ENCODE measurements around the gene RAB6B. TPM values are rescaled to one million over a fixed set of nuclear protein-coding genes. Genes with fewer than 3 reads are reported as not detected.

Gene RAB6B
- total RNA-seq: 0.99 and 1.2 TPM in 2 replicates

DNA sequence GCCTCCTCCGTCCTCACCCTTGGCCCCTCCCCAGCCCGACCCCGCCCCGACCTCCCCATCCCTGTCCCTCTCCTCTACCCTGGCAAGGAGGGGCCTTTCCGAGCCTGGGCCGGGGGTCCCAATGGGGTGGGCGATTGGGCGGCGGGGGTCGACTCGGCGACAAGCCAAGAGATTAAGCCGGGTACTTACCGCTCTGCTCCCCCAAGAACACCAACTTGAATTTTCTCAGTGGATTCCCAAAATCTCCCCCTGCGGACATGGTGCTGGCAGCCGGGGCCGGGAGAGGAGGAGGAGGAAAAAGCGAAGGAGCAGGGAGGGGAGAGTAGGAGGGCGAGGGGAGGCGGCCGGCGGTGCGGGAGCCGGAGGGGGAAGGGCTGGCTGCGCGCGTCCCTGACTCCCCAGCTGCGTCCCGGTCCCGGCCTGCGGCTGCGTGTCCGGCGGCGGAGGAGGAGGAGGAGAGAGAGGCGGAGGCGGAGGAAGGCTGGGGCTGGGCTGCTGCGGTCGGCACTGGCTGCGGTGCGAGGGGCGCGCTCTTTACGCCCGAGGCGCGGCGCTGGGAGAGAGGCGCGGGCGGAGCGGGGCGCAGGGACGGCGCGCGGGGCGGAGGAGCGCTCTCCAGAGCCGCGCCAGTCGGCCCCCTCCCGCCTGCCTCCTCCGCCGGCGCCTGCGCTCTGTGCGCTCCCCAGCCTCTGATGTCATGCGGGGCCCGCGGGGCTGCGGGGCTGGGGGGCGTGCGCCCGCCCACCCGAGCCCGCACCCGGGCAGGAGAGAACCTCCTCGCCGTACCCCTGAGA, at the start of gene RAB6B:
Gene RAB6B, minus strand, starts transcription at position 675 of the 794 bp plus-strand sequence. Its CDS starts 416 bp downstream, at position 259.
- no peak for DNase-seq (ENCODE audit: low read depth, low spot score)

DNA sequence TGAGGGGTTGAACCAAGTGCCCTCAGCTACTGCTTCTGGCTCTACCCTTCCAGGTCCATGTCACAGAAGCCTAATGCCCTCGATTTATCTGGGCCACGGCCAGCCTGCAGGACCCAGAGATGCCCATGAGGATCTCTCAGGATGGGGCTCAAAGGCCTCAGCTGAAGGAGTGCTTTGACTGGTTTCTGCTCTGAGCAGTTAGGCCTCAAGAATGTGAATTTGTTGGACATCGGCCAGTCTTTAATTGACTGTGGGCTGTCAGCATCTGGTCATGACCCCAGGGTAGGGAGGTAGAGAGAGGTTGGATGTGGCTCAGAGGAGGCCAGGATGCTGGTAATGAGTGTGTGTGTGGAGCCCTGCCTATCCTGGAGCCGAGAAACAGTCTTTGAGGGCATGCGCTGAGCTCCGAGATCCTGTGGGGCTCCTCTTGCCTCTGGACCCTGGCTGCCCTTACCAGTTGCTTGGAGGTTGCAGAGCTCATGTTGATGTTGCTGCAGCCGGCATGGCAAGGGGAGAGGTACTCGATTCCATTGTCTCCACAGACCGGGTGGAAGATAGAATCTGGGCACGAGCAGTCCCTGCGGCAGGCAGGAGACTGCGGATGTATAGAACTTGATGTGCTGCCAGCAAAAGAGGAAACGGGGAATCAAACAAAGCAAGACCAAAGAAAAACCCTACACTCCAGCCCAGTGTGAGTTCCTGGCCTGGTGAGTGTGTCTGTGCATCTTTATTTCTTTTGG, 49.1 kb upstream of the RAB6B start:
- peak; percentile 80 for DNase-seq (ENCODE audit: low read depth, low spot score)

DNA sequence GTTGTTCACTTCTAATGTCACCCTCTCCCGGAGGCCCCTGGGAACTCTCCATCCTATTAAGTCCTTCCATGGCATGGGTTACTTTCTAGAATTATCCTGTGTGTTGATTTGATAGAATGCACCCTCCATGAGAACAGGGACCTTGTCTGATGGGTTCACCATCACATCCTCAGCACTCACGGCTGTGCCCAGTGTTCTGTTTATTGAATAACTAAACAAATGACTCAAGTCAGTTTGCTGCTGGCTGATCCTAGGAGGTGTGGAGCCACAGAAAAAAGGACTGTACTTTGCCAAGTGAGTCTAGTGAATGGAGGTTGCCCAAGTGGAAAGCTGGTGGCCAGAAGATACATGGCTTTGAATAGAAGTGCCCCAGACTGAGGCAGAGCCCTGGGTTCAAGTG, 48.5 kb upstream of the RAB6B start:
- DNase-seq (ENCODE audit: low read depth, low spot score): no peak

DNA sequence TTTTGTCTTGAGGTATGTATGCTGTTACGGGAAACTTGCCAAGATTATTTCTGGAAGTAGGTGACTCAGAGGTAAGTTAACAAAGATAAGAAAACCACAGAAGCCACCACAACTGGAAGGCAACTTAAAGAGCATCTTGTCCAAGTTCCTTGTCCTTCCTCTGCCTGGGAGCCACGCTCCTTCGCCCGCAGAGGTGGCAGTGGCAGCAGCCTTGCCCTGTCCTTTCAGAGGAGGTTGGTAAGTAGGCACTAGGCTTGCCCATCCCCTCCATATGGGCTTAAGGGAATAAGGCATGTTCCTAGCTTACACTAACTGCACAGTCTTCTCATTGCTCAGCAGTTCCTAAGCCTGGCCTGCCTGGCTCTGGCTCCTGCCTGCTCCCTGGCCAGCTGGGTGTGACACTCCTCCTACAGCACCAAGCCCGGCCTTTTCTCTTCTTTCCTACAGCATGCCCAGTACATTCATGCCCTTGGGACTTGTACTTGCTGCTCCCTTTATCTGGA, 48.0 kb upstream of the RAB6B start:
- peak; percentile 78 for DNase-seq (ENCODE audit: low read depth, low spot score)

DNA sequence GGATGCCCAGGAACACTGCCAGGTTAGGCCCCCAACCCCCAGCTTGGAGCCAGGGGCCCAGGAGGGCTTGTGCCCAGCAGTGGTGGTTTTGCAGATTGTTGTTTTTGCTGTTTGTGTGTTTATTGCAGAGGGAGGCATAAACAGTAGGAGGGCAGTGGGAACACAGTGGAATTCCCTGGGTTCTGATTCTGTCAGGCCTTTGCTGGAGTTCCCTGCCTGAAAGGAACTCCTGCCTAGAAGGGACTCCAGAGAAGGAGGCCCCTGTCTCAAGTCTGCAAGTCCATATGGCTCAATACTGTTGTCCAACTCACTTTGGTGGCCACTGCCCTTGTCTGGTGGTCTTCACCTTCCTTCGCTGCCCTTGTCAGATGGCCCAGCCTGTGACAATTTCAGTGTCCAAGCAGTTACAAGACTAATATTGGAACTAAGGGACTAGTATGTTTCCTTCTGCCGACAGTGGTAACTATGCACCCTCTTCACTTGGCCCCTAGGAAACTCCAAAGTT, 47.4 kb upstream of the RAB6B start:
- DNase-seq (ENCODE audit: low read depth, low spot score): no peak

DNA sequence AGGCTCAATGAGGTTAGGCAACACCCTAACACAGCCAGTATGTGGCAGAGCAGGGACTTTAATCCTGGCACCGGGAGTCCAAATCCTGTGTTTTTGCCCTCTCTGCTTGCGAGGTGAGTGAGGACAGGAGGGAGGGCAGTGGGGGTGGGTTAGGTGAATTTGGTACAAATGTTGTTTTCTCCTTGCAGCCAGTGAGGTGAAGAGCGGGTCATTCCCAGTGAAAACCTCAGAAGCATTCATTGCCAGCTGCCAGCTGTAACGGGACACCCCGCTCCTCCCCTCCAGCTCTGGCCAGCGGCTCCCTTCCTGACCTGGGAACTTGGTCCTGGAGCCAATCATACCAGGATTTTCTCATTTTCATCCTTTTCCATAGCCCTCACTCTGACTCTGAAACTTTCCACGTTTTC, 45.7 kb upstream of the RAB6B start:
- no peak for DNase-seq (ENCODE audit: low read depth, low spot score)

DNA sequence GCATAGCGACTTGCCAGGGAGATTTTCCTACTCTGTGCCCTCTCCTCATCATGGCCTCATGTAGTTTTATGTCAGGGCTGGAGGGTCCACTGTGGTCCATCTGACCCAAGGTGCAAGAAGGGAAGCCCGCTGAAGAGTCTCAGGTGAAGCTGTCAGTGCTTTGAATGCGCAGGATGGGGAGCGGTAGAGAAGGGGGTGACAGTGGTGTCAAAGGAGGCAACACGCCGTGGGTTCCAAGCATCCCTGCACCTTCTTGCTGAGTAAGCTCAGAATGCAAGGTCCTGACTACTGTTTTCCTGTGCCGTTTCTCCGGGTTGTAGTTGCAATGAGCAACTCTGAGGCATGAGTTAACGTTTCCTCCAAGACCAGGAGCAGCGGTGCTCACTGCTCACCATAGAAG, 44.9 kb upstream of the RAB6B start:
- DNase-seq (ENCODE audit: low read depth, low spot score): no peak

DNA sequence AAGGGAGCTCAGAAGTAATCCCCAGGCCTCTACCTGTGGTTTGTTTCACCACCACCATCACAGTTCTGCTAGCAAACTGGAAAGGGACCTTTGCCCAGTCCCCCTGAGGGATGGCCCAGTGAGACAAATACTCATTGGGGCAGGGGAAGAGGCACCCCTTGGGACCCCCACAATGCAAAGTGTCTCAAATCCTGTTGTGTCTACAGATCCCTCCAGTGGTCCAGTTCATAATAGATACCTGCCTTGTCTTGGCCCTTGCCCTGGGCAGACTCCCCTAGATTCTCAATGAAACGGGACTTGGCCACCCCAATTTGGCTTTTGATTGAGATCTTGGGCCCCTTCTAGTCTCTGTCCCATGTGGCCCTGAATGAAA, 43.8 kb upstream of the RAB6B start:
- DNase-seq (ENCODE audit: low read depth, low spot score): no peak

DNA sequence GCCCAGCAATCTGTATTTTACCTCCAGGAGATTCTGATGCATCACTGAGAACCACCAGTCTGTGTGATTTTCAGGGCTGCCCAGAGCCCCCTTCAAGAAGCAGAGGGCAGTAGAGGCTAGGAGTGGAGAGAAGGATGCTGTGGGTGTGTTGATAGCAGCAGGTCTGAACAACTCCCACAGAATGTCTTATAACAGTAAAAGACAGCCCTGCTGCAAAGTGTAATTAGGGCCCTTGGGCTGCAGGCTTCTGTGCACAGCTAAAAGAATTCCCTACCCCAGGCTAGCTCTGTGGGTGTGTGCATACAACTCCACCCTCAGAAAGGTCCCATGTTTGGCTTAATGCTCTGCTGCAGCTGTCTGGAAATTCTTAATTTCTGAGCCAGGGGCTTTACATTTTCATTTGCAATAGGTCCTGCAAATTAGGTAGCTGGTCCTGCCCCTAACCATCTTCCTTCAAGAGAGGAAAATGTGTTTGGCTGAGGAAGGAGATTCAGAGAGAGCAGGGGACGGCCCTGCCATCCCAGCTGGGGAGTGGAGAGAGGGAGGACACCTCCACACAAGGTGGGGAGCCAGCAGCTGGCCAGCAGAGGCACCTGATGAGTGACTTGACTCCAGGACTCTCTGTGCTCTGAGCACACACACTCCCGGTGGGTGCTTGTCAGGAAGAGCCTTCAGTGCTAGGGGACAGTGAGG, 43.2 kb upstream of the RAB6B start:
- DNase-seq (ENCODE audit: low read depth, low spot score): no peak

DNA sequence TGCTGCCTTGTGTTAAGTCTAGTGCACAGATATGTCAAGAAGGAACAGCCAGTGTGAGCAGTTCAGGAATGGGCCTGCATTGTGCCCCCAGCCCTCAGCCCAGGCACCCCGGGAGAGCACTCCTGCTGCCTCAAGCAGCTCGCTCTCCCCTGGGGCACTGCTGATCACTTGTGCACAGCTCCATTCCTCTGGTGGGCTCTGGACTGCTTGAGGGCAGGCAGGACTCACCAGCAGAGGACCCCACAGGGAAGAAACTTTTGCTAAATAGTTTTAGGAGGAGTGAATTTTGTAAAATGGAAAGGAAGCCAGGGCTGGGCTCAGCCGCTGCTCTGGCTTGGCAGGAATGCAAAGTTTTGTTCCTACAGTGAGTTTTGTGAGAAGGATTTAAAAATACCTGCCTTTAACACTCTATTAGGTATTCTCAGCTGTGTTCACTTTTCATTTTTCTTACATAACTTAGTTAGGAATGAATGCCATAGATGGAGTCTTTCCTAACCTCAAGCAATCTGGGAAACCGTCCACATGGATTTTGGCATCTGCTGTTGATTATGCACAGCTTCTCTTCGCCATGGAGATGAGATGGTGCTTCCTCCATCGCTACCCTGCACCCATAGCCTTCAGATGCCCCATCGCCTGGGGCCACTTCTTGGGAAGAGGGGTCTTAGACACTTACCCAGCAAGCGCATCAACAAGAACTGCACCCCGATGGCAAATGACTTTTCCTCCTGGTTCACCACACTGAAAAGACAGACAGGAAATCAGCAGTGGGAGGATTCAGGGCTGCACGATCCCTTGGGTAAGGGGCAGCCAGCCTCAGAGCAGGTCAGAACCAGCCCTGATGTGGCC, 42.3 kb upstream of the RAB6B start:
- DNase-seq (ENCODE audit: low read depth, low spot score): no peak

DNA sequence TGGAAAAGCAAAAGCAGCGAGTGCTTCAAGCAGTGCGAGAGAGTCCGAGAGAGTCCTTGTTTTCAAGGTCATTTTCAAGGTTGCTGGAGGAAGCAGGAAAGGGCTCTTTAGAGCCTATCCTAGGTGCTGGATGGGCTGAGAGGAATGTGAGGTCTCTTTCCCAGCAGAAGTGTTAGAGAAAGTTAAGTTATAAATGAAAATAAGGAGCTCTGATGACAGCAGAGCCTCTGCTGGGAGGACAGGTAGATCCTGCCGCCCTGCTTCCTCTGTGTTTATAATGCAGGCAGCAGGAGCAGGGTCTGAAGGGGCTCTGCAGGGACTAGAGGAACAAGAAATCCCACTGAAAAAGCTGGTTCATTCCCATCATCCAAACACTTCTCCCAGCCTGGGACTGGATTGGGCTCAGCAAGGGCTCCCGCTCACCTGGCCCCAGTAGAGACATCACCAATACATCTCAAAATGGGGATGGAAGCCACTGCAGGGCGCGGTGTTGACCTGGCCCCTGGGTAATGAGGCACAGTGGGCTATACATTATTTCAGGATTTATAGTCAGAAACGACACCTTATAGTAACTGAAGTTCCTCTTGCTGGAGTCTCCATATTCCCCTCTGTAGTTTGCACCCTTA, 41.5 kb upstream of the RAB6B start:
- DNase-seq (ENCODE audit: low read depth, low spot score): no peak

DNA sequence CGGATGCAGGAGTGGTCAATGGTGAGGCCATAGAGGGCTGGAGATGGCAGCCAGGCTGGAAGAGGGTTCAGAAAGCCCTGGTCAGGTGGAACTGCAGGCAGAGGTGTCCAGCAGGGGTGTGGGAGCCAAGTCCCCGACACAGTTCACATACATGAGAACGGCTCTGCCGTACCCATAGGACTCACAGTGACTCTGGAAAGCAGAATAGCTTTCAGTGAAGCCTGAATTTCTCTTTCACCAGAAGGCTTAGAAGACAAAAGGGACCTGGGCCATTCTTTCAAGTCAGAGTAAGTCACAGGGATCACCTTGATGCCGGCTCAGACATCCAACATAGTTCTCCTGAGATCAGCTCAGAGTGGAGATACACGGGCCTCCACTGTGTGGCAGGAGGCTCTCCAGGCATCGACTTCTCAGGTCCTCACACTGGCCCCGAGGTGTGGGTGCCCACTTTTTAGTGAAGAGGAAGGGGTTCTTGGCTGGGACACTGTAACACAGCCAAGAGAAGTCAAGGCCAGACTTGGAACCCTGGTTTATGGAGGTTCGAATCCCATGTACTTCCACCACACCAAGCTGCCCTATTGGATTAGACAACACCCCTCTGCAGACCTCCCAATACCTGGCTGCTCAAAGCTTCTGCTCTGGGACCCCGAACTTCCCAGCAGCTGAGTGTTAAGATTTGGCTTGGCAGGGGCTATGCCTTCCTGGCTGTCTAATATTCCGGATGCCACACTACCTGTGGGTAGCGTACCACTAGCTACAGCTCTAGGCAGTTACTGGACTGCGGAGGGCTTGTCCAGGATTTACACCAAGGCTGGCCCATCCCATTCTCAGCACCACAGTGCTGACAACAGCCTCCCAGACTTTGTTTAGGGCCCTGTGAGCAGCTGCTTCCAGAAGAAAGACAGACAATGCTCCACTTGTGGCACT, 40.4 kb upstream of the RAB6B start:
- no peak for DNase-seq (ENCODE audit: low read depth, low spot score)

DNA sequence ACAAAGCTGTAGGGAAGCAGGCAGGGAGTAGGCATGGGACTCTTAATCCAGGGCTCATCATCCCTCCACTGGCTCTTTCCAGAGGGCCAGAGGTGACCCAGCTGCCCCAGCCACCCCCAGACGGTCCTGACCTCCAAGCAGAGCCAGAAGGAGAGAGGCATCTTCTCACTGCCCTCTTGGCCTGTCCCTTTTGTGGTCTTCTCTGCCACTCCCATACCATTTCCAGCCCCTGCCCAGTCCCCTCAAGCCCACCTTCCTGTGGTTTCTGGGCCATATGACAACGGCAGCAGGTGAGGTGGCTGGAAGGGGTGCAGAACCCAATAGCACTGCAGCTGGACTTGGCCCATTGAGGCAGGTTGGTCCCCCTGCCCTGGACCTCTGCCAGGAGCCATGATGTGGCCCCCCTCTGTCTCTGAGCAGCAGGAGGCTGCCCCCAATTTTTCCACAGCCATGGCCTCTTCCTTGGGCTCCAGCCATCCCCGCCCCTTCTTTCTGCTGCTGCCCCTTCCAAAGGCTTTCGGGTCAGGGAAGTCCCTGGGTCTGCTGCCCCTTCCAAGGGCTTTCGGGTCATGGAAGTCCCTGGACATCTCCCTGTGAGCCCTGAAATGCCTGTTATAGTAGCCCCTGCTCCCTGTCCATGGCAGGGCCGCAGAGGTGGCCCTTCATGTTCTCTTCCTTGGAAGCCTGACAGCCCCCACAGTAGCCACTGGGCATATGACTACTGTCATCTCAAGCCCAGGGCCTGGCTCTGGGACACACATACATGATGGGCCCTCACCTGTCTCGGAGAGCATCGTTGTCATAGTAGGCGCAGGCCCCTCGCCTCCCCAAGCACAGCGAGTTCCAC, 39.5 kb upstream of the RAB6B start:
- DNase-seq (ENCODE audit: low read depth, low spot score): no peak

DNA sequence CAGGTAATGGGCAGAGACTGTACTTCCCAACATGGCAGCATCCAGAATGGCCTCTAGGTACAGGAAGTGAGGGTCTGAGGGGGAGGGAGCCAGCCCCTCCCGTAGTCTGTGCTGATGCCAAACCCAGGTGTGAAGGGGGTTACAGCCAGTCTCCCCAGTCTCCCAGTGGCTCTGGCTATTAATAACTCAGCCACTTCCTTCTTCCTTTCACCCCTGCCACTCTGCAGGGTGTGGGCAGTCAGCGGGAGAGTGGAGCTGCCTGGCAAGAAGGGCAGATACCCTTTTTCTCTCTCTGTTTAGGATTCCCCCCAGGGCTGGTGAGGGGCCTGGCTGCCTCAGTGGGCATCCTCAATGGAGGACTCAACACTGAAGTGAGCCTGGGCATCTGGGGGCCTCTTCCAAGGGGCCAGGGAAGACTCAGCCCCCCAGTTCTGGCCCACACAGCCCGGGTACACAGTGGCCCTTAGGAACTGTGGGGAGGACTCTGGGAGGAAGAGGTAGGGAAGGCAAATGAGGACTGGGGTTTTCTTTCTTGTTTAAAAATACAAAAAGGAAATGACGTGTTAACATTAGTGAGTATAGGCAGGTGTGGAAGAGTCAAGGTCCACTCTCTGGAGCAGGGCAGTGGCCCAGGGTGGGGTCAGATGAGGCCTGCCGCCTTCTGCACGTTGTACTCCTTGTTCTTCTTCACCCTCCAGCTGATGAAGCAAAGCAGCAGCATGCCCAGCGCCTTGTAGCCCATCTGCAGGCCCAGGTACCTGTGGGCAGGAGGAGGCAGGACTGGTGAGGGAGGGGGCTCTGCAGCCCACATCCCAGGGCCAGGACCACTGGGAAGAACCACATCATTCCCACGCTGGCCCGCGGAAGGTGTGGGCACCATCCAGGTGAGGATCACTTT, 38.6 kb upstream of the RAB6B start:
- DNase-seq (ENCODE audit: low read depth, low spot score): no peak

DNA sequence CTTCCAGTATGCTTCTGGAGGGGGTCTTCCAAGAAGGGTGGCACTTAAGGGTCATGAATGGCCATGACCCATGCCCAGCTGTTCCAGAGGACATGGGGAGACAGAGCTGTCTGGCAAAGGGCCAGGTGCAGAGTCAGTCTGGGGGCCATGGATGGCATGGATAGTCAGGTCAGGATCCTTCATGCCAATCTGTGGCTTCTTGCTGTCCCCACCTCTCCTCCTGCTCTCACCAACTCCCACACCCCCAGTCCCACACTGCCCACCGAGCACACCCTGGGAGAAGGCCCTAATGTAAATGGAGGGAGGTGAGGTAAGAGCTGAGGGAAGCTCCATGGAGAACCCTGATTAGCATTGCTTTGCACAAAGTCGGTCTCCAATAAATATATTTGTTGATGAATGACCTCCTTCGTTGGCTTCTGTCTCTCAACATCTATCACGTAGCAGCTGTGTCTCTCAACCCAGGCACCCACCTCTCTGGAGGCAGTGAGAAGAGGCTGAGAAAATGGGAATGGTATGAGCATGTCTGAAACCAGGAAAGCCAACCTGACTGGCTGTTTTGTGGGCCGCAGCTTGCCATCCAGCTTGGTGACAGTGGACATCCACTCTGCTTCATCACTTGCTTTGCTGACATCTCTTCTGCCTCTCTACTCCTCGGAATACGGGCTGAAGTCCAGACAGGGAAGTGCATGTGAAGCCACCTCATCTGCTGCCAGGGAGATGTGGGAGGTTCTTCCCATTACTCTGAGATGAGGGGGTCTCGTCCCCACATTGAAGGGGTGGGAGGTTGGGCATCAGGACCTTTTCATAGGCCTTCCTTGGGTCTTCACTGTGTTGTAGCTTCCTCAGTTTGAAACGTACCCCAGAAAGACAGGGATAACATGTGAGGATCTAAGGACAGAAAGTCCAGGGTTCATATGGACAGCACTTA, 37.7 kb upstream of the RAB6B start:
- DNase-seq (ENCODE audit: low read depth, low spot score): no peak

DNA sequence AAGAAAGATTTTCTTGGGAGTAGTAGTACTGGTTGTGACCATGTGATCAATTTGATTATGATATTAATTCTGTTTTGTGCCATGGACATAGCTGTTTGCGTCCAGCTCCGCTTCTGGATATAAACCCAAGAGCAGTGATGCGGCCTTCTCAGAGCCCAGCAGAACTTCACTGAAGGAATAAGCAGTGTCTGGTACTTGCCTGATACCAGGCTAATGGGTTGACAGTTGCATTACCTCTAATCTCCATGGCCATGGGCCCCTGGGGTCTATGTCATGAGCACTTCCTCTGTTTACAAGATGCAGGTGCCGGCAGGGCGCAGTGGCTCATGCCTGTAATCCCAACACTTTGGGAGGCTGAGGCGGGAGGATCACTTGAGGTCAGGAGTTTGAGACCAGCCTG, 36.3 kb upstream of the RAB6B start:
- DNase-seq (ENCODE audit: low read depth, low spot score): no peak

Data from pulmonary artery endothelial cell (primary cell).